HUES48 (cell line): Measurements from ENCODE around the gene CTCFL.
A peak's percentile ranks its signal among the peaks of the same experiment; 100 is the strongest.
"Not testable (repeated sequence)": the region's sequence is repeated elsewhere in the genome, so short reads cannot be mapped to it uniquely, and the experiment has no call there.

Source experiments
- H3K27ac ChIP-seq: one replicate; pipeline ENCODE4 v1.7.0; 2013; ENCODE audit warnings: low read depth, low read length, inconsistent platforms
- H3K27me3 ChIP-seq: 2 replicates; pipeline ENCODE4 v1.6.1; 2013; ENCODE audit warnings: mild to moderate bottlenecking, low read length; ENCODE audit not compliant: control insufficient read depth, insufficient read depth
- H3K36me3 ChIP-seq: 2 replicates; pipeline ENCODE4 v1.6.1; 2013; ENCODE audit warnings: low read length; ENCODE audit not compliant: control insufficient read depth, insufficient read depth
- H3K4me1 ChIP-seq: 2 replicates; pipeline ENCODE4 v1.6.1; 2013; ENCODE audit warnings: mild to moderate bottlenecking, low read length; ENCODE audit not compliant: control insufficient read depth, insufficient read depth
- H3K4me3 ChIP-seq: 2 replicates; pipeline ENCODE4 v1.5.1; 2013; ENCODE audit warnings: mild to moderate bottlenecking, low read depth, low read length
- H3K9ac ChIP-seq: 2 replicates; pipeline ENCODE4 v1.6.1; 2013; ENCODE audit warnings: mild to moderate bottlenecking, low read depth, low read length, moderate library complexity
- H3K9me3 ChIP-seq: 2 replicates; pipeline ENCODE4 v1.6.1; 2013; ENCODE audit warnings: low read length; ENCODE audit not compliant: control insufficient read depth, insufficient read depth

The CTCFL gene

GRCh38 chr20:57476084-57476526, 48.8 kb downstream of the CTCFL start:
- Histone ChIP-seq H3K27ac (no peak overlapping the region), H3K4me1 (peaks cover 10% of the 10 kb centered on the region), H3K9ac (no peak overlapping the region), H3K36me3 (no peaks in the 10 kb centered on the region), H3K4me3 (no peak overlapping the region), H3K9me3 (no peaks in the 10 kb centered on the region), H3K27me3 (no peaks in the 10 kb centered on the region)

GRCh38 chr20:57475388-57476083, 49.4 kb downstream of the CTCFL start:
- Histone ChIP-seq H3K9ac (no peak overlapping the region), H3K9me3 (no peaks in the 10 kb centered on the region), H3K4me1 (peaks cover 15% of the 10 kb centered on the region)

GRCh38 chr20:57474816-57475215, 50.1 kb downstream of the CTCFL start:
- H3K9ac ChIP-seq = no peak overlapping the region
- H3K4me1 ChIP-seq = peaks cover 22% of the 10 kb centered on the region
- H3K4me3 ChIP-seq = no peak overlapping the region
- 0 out of 2 replicates have a peak, but pooled peaks cover 2% of the 10 kb centered on the region for H3K27me3 ChIP-seq
- no peaks in the 10 kb centered on the region for H3K9me3 ChIP-seq
- H3K27ac ChIP-seq = no peak overlapping the region
- H3K36me3 ChIP-seq = no peaks in the 10 kb centered on the region

More at GRCh38 chr20:57475388-57476083, 49.4 kb downstream of the CTCFL start:
- Histone ChIP-seq H3K27me3 (no peaks in the 10 kb centered on the region), H3K36me3 (no peaks in the 10 kb centered on the region), H3K4me3 (no peak overlapping the region), H3K27ac (no peak overlapping the region)

GRCh38 chr20:57474205-57474604, 50.7 kb downstream of the CTCFL start:
- no peaks in the 10 kb centered on the region for H3K9me3 ChIP-seq
- no peak overlapping the region for H3K4me3 ChIP-seq
- H3K4me1 ChIP-seq = peaks cover 28% of the 10 kb centered on the region
- 0 out of 2 replicates have a peak, but pooled peaks cover 4% of the 10 kb centered on the region for H3K27me3 ChIP-seq
- H3K36me3 ChIP-seq = no peaks in the 10 kb centered on the region
- H3K9ac ChIP-seq = no peak overlapping the region
- H3K27ac ChIP-seq = no peak overlapping the region

GRCh38 chr20:57473246-57474048, 51.5 kb downstream of the CTCFL start:
- Histone ChIP-seq H3K9me3 (no peaks in the 10 kb centered on the region), H3K27me3 (0 out of 2 replicates have a peak, but pooled peaks cover 4% of the 10 kb centered on the region), H3K27ac (no peak overlapping the region), H3K4me3 (no peak overlapping the region), H3K4me1 (peaks cover 29% of the 10 kb centered on the region), H3K36me3 (no peaks in the 10 kb centered on the region), H3K9ac (no peak overlapping the region)

GRCh38 chr20:57472474-57472873, 52.5 kb downstream of the CTCFL start:
- H3K27ac ChIP-seq, H3K9me3 ChIP-seq, H3K36me3 ChIP-seq, H3K4me3 ChIP-seq, H3K9ac ChIP-seq, H3K27me3 ChIP-seq: not testable (repeated sequence)
- peaks cover 29% of the 10 kb centered on the region for H3K4me1 ChIP-seq

GRCh38 chr20:57471496-57472372, 53.2 kb downstream of the CTCFL start:
- Histone ChIP-seq H3K27me3 (0 out of 2 replicates have a peak, but pooled peaks cover 4% of the 10 kb centered on the region), H3K36me3 (no peaks in the 10 kb centered on the region), H3K4me3 (no peak overlapping the region), H3K4me1 (peaks cover 29% of the 10 kb centered on the region), H3K27ac (no peak overlapping the region), H3K9ac (no peak overlapping the region), H3K9me3 (no peaks in the 10 kb centered on the region)

GRCh38 chr20:57470666-57471495, 54.1 kb downstream of the CTCFL start:
- 0 out of 2 replicates have a peak, but pooled peaks cover 4% of the 10 kb centered on the region for H3K27me3 ChIP-seq
- H3K27ac ChIP-seq = no peak overlapping the region
- H3K36me3 ChIP-seq = no peaks in the 10 kb centered on the region
- H3K9ac ChIP-seq = no peak overlapping the region
- H3K9me3 ChIP-seq = no peaks in the 10 kb centered on the region
- peaks cover 29% of the 10 kb centered on the region for H3K4me1 ChIP-seq
- H3K4me3 ChIP-seq = 0 out of 2 replicates have a peak overlapping the region, but pooled peaks have one; percentile 2

- Histone ChIP-seq H3K27ac (no peak overlapping the region), H3K9me3 (no peaks in the 10 kb centered on the region), H3K27me3 (0 out of 2 replicates have a peak, but pooled peaks cover 4% of the 10 kb centered on the region), H3K36me3 (no peaks in the 10 kb centered on the region), H3K4me3 (no peak overlapping the region), H3K4me1 (peaks cover 29% of the 10 kb centered on the region), H3K9ac (no peak overlapping the region)
Observed at GRCh38 chr20:57470212-57470522, 54.8 kb downstream of the CTCFL start.
